Measurements from ENCODE around the gene CHST15. TPM values are rescaled to one million over a fixed set of nuclear protein-coding genes. Genes with fewer than 3 reads are reported as not detected.

CHST15 gene
- total and polyA plus RNA-seq, 2 of the 13 experiments (the other 11 are each of a cell fraction or from before 2014, with no cell fraction given): 1.4 to 94.7 TPM

DNA sequence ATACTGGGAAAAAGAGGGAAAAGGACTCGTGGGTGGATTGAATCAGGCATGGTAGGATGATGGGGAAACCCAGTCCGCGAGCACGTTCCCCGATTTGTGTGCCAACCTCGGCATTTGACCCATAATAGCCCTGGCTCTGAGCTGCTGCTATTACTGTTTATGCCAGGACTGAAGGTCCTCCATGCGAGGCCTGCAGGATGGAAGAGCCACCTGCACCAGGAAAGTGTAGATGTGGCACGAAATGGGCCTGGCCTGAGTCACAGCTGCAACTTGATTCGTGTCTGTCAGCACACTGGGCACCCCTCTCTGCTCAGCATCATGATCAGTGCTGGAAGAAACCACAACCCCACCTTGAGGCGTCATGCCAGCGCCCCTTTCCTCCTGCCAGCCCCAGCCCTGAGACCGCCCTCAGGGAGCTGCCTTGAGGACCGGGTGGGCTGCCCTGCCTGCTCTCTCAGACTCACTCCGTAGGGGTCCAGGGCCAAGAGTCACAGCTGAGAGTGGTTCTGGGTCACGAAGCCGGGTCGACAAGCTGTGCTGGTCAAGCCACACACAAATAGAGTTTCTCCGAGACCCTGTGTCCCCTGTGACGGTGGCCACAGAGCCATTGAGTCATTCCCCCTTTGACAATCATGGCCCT, 74.4 kb downstream of the CHST15 start:
- FAIRE-seq (no peak), DNase-seq (ENCODE audit: low spot score) (no peak), ATAC-seq (no peak)
- peaks cover 33 to 62% of the 10 kb centered on the region in 2 experiments for H3K36me3 ChIP-seq (replicated peaks in 1 of 2; ENCODE audit: control insufficient read depth in 1 of 2, insufficient read depth in 2 of 2, low read length in 2 of 2)
- in situ Hi-C loops (cut with HindIII; ENCODE audit: extremely low pct_ligation_motif_present, low pct_unique_long_range_greater_than_20kb) (no loop called here), intact Hi-C loops (cut with micrococcal nuclease; ENCODE audit: unreplicated experiment) (no loop called here)
- ChIA-PET CTCF (ENCODE audit: low intra/inter-chr PET ratio, low total read pairs) (no interaction called here), POLR2A (no interaction called here)
- peaks cover 7% of the 10 kb centered on the region for H3K9me3 ChIP-seq (ENCODE audit: low read length)
- no peak overlapping the region for H3K9ac ChIP-seq (ENCODE audit: insufficient read depth, low read depth, low read length)
- H3K27me3 ChIP-seq (ENCODE audit: control insufficient read depth in 1 of 2, insufficient read depth in 2 of 2, low read length in 2 of 2): no peaks in the 10 kb centered on the region
- BruUV-seq (replicated peaks): no TSS peak
- H3K4me2 ChIP-seq (ENCODE audit: low read depth, low read length): no peak overlapping the region
- H3K79me2 ChIP-seq (ENCODE audit: insufficient read depth, low read length): no peaks in the 10 kb centered on the region
- TF ChIP-seq POLR2A (IDR thresholded peaks at IDR 0.05; ENCODE audit: insufficient read depth in 1 of 2, low read depth in 2 of 2, low read length in 2 of 2) (peak in 1 of 2 experiments; percentile 29; a peak in 1 of 4 replicates), MLLT10 (CRISPR knock-in tag; IDR thresholded peaks at IDR 0.05) (no peak)
- H4K20me1 ChIP-seq (ENCODE audit: insufficient read depth, low read length): peaks cover 12% of the 10 kb centered on the region; the same call in 1 of the 2 replicates
- no peak overlapping the region for H2AFZ ChIP-seq (ENCODE audit: low read length)
- WGBS (ENCODE audit: low lambda C conversion rate): 93% methylated on average over 15 of the region's 19 CpGs
- no peaks in the 10 kb centered on the region for H3K4me1 ChIP-seq (ENCODE audit: insufficient read depth, low read length)
- H3K4me3 ChIP-seq (replicated peaks in 1 of 3; ENCODE audit: insufficient read depth in 1 of 3, low read depth in 2 of 3, low read length in 3 of 3): no peak overlapping the region
- no peak overlapping the region for H3K27ac ChIP-seq (ENCODE audit: extremely low read length, insufficient read depth, low read length)

DNA sequence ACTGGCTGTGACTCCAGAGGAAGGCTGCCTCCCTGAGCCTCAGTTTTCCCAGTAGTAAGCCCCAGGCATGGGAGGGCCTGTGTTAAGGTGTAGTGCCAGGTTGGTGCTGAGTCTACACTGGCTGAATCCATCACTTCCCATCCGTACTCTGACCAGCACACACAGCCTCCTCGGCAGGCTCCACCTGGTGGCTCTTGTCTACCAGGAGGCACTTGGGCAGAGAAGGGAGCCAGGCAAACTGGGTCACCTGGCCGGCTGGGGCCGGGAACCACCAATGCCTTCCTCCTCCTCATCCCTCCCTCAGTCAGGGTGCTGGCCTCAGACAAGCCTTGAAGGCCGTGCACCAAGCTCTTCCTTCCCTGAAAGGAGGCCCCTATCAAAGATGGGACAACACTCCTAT, 75.7 kb downstream of the CHST15 start:
- H3K79me2 ChIP-seq (ENCODE audit: insufficient read depth, low read length): no peaks in the 10 kb centered on the region
- no peak overlapping the region for H3K27ac ChIP-seq (ENCODE audit: extremely low read length, insufficient read depth, low read length)
- ATAC-seq (peak; percentile 31), DNase-seq (ENCODE audit: low spot score) (no peak), FAIRE-seq (no peak)
- no TSS peak for BruUV-seq (replicated peaks)
- TF ChIP-seq, protein P1, sequence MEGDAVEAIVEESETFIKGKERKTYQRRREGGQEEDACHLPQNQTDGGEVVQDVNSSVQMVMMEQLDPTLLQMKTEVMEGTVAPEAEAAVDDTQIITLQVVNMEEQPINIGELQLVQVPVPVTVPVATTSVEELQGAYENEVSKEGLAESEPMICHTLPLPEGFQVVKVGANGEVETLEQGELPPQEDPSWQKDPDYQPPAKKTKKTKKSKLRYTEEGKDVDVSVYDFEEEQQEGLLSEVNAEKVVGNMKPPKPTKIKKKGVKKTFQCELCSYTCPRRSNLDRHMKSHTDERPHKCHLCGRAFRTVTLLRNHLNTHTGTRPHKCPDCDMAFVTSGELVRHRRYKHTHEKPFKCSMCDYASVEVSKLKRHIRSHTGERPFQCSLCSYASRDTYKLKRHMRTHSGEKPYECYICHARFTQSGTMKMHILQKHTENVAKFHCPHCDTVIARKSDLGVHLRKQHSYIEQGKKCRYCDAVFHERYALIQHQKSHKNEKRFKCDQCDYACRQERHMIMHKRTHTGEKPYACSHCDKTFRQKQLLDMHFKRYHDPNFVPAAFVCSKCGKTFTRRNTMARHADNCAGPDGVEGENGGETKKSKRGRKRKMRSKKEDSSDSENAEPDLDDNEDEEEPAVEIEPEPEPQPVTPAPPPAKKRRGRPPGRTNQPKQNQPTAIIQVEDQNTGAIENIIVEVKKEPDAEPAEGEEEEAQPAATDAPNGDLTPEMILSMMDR (CRISPR knock-in tag; IDR thresholded peaks at IDR 0.05): peak; percentile 26
- TF ChIP-seq RNF2 (conservative IDR thresholded peaks at IDR 0.05; ENCODE audit: low read depth) (no peak), POLR2A (IDR thresholded peaks at IDR 0.05; ENCODE audit: insufficient read depth in 1 of 2, low read depth in 2 of 2, low read length in 2 of 2) (peak in 1 of 2 experiments; percentile 33; a peak in 1 of 4 replicates), HOXA5 (CRISPR knock-in tag; IDR thresholded peaks at IDR 0.05) (no peak), PAF1 (CRISPR knock-in tag; IDR thresholded peaks at IDR 0.05) (0 out of 2 replicates have a peak, but pooled peaks have one; percentile 1)
- TF ChIP-seq, protein P2, sequence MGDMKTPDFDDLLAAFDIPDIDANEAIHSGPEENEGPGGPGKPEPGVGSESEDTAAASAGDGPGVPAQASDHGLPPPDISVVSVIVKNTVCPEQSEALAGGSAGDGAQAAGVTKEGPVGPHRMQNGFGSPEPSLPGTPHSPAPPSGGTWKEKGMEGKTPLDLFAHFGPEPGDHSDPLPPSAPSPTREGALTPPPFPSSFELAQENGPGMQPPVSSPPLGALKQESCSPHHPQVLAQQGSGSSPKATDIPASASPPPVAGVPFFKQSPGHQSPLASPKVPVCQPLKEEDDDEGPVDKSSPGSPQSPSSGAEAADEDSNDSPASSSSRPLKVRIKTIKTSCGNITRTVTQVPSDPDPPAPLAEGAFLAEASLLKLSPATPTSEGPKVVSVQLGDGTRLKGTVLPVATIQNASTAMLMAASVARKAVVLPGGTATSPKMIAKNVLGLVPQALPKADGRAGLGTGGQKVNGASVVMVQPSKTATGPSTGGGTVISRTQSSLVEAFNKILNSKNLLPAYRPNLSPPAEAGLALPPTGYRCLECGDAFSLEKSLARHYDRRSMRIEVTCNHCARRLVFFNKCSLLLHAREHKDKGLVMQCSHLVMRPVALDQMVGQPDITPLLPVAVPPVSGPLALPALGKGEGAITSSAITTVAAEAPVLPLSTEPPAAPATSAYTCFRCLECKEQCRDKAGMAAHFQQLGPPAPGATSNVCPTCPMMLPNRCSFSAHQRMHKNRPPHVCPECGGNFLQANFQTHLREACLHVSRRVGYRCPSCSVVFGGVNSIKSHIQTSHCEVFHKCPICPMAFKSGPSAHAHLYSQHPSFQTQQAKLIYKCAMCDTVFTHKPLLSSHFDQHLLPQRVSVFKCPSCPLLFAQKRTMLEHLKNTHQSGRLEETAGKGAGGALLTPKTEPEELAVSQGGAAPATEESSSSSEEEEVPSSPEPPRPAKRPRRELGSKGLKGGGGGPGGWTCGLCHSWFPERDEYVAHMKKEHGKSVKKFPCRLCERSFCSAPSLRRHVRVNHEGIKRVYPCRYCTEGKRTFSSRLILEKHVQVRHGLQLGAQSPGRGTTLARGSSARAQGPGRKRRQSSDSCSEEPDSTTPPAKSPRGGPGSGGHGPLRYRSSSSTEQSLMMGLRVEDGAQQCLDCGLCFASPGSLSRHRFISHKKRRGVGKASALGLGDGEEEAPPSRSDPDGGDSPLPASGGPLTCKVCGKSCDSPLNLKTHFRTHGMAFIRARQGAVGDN (CRISPR knock-in tag; IDR thresholded peaks at IDR 0.05): 0 out of 2 replicates have a peak, but pooled peaks have one; percentile 18
- intact Hi-C loops (cut with micrococcal nuclease; ENCODE audit: unreplicated experiment): no loop called here
- H2AFZ ChIP-seq (ENCODE audit: low read length): no peak overlapping the region
- H3K4me1 ChIP-seq (ENCODE audit: insufficient read depth, low read length): no peaks in the 10 kb centered on the region
- WGBS (ENCODE audit: low lambda C conversion rate): 100% methylated on average over 3 of the region's 5 CpGs
- H3K9ac ChIP-seq (ENCODE audit: insufficient read depth, low read depth, low read length): no peak overlapping the region
- CTCF ChIA-PET (ENCODE audit: low intra/inter-chr PET ratio, low total read pairs): no interaction called here
- H3K36me3 ChIP-seq (replicated peaks in 1 of 2; ENCODE audit: control insufficient read depth in 1 of 2, insufficient read depth in 2 of 2, low read length in 2 of 2): peaks cover 35 to 75% of the 10 kb centered on the region in 2 experiments
- in situ Hi-C loops (cut with HindIII; ENCODE audit: extremely low pct_ligation_motif_present, low pct_unique_long_range_greater_than_20kb): no loop called here
- POLR2A ChIA-PET: no interaction called here
- H3K4me3 ChIP-seq (replicated peaks in 1 of 3; ENCODE audit: insufficient read depth in 1 of 3, low read depth in 2 of 3, low read length in 3 of 3): no peak overlapping the region
- peaks cover 13% of the 10 kb centered on the region for H3K9me3 ChIP-seq (ENCODE audit: low read length)
- peaks cover 13% of the 10 kb centered on the region; the same call in 1 of the 2 replicates for H4K20me1 ChIP-seq (ENCODE audit: insufficient read depth, low read length)
- no peak overlapping the region for H3K4me2 ChIP-seq (ENCODE audit: low read depth, low read length)
- H3K27me3 ChIP-seq (ENCODE audit: control insufficient read depth in 1 of 2, insufficient read depth in 2 of 2, low read length in 2 of 2): no peaks in the 10 kb centered on the region

Measured in HepG2 (cell line).